ENCODE measurements around the gene GNAZ. TPM values are rescaled to one million over a fixed set of nuclear protein-coding genes. Genes with fewer than 3 reads are reported as not detected.

GNAZ gene
- polyA plus RNA-seq, 1 donor from 2014 or later = 52.0 TPM

GRCh38 chr22:23113067-23113846 lies 42.9 kb downstream of the GNAZ start:
- Histone ChIP-seq H3K4me3 (ENCODE audit: low read length) (no peak overlapping the region), H3F3A (ENCODE audit: insufficient read depth, low read length, poor library complexity, severe bottlenecking) (no peaks in the 10 kb centered on the region), H3K79me2 (replicated peaks; ENCODE audit: insufficient read depth, low read length) (no peaks in the 10 kb centered on the region), H3K27ac (ENCODE audit: low read length) (no peak overlapping the region), H3K9me2 (ENCODE audit: insufficient read depth, low read length) (no peaks in the 10 kb centered on the region), H3K9me3 (ENCODE audit: low read length) (no peaks in the 10 kb centered on the region), H3K27me3 (ENCODE audit: insufficient read depth, low read depth, low read length) (no peaks in the 10 kb centered on the region), H3K9ac (ENCODE audit: low read length) (no peak overlapping the region), H4K20me1 (ENCODE audit: insufficient read depth) (no peaks in the 10 kb centered on the region), H3K36me3 (ENCODE audit: insufficient read depth, low read length) (no peaks in the 10 kb centered on the region), H2AFZ (ENCODE audit: low read depth, low read length) (no peak overlapping the region), H3K4me2 (ENCODE audit: low read length) (no peak overlapping the region)
- TF ChIP-seq POLR2AphosphoS5 (IDR thresholded peaks at IDR 0.05) (no peak), SMC3 (conservative IDR thresholded peaks at IDR 0.05; ENCODE audit: poor library complexity) (no peak), CTCF (IDR thresholded peaks at IDR 0.05; ENCODE audit: poor library complexity, severe bottlenecking) (no peak), TAF1 (IDR thresholded peaks at IDR 0.05; ENCODE audit: low read depth) (no peak), RAD21 (conservative IDR thresholded peaks at IDR 0.05) (no peak), REST (IDR thresholded peaks at IDR 0.05; ENCODE audit: borderline replicate concordance) (no peak), MXI1 (conservative IDR thresholded peaks at IDR 0.05; ENCODE audit: poor library complexity, severe bottlenecking) (no peak), EP300 (conservative IDR thresholded peaks at IDR 0.05; ENCODE audit: poor library complexity, severe bottlenecking) (no peak), EZH2 (IDR thresholded peaks at IDR 0.05; ENCODE audit: borderline replicate concordance, insufficient read depth, low read length, poor library complexity, severe bottlenecking) (no peak)

- Histone ChIP-seq H3K27ac (ENCODE audit: low read length) (no peak overlapping the region), H3K36me3 (ENCODE audit: insufficient read depth, low read length) (no peaks in the 10 kb centered on the region)
Measured at GRCh38 chr22:23113847-23114720, 43.8 kb downstream of the GNAZ start.

More at GRCh38 chr22:23113847-23114720, 43.8 kb downstream of the GNAZ start:
- H4K20me1 ChIP-seq (ENCODE audit: insufficient read depth) = no peaks in the 10 kb centered on the region
- H3K9me3 ChIP-seq (ENCODE audit: low read length) = no peaks in the 10 kb centered on the region
- no peaks in the 10 kb centered on the region for H3K79me2 ChIP-seq (replicated peaks; ENCODE audit: insufficient read depth, low read length)
- no peak overlapping the region for H2AFZ ChIP-seq (ENCODE audit: low read depth, low read length)
- H3K4me2 ChIP-seq (ENCODE audit: low read length) = no peak overlapping the region
- H3F3A ChIP-seq (ENCODE audit: insufficient read depth, low read length, poor library complexity, severe bottlenecking) = no peaks in the 10 kb centered on the region
- no peak overlapping the region for H3K9ac ChIP-seq (ENCODE audit: low read length)
- H3K4me3 ChIP-seq (ENCODE audit: low read length) = no peak overlapping the region
- no peaks in the 10 kb centered on the region for H3K27me3 ChIP-seq (ENCODE audit: insufficient read depth, low read depth, low read length)
- no peaks in the 10 kb centered on the region for H3K9me2 ChIP-seq (ENCODE audit: insufficient read depth, low read length)
- TF ChIP-seq TAF1 (IDR thresholded peaks at IDR 0.05; ENCODE audit: low read depth) = no peak
- TF ChIP-seq RAD21 (conservative IDR thresholded peaks at IDR 0.05) = no peak
- TF ChIP-seq SMC3 (conservative IDR thresholded peaks at IDR 0.05; ENCODE audit: poor library complexity) = no peak
- no peak for TF ChIP-seq POLR2AphosphoS5 (IDR thresholded peaks at IDR 0.05)
- TF ChIP-seq EZH2 (IDR thresholded peaks at IDR 0.05; ENCODE audit: borderline replicate concordance, insufficient read depth, low read length, poor library complexity, severe bottlenecking) = no peak
- TF ChIP-seq EP300 (conservative IDR thresholded peaks at IDR 0.05; ENCODE audit: poor library complexity, severe bottlenecking) = no peak
- no peak for TF ChIP-seq REST (IDR thresholded peaks at IDR 0.05; ENCODE audit: borderline replicate concordance)
- TF ChIP-seq MXI1 (conservative IDR thresholded peaks at IDR 0.05; ENCODE audit: poor library complexity, severe bottlenecking) = no peak
- TF ChIP-seq CTCF (IDR thresholded peaks at IDR 0.05; ENCODE audit: poor library complexity, severe bottlenecking) = no peak
